HL-60 (cell line): ENCODE measurements around the gene PDC.

Experiments used
- CTCF ChIP-seq: IDR thresholded peaks from one replicate; pipeline ENCODE4 v1.5.1; 2011; ENCODE audit warnings: low read length, control low read depth, inconsistent platforms; ENCODE audit not compliant: insufficient read depth
- GABPA ChIP-seq: IDR thresholded peaks from 2 replicates; pipeline ENCODE4 v1.6.1; 2012; ENCODE audit warnings: low read depth
- POLR2AphosphoS5 ChIP-seq: IDR thresholded peaks from 2 replicates; pipeline ENCODE4 v1.6.1; 2012; ENCODE audit warnings: low read depth
- REST ChIP-seq: IDR thresholded peaks from 2 replicates; pipeline ENCODE4 v1.6.1; 2012; ENCODE audit warnings: low read depth; ENCODE audit not compliant: insufficient replicate concordance
- SPI1 ChIP-seq: IDR thresholded peaks from 2 replicates; pipeline ENCODE4 v1.6.1; 2012; ENCODE audit warnings: low read depth, mild to moderate bottlenecking, borderline replicate concordance

- TF ChIP-seq CTCF (no peak), REST (no peak), GABPA (no peak), POLR2AphosphoS5 (no peak), SPI1 (no peak)
These were observed 15.5 kb upstream of the PDC start for GRCh38 chr1:186476264-186477040.
